SIG-M5 (cell line): ENCODE results near the gene PTDSS2.
"Not testable (repeated sequence)": the region's sequence is repeated elsewhere in the genome, so short reads cannot be mapped to it uniquely, and the experiment has no call there.

Source experiments
- DNase-seq: peaks from one replicate; lab custom pipeline; 2025; lab: John Stamatoyannopoulos, UW

The PTDSS2 gene

GRCh38 chr11:449889-450808 lies at the start of gene PTDSS2:
PTDSS2 (plus strand) TSS chr11:450279; CDS start chr11:450456, 177 bp downstream.
- DNase-seq: peak; percentile 56

- not testable (repeated sequence) for DNase-seq
These were observed 48.9 kb upstream of the PTDSS2 start for GRCh38 chr11:401196-401595.

- DNase-seq: no peak
These were observed 46.9 kb upstream of the PTDSS2 start for GRCh38 chr11:403021-403760.

- DNase-seq: no peak
These were observed 46.2 kb upstream of the PTDSS2 start for GRCh38 chr11:403761-404431.

- DNase-seq: no peak
These were observed 45.4 kb upstream of the PTDSS2 start for GRCh38 chr11:404551-405264.

- no peak for DNase-seq
These were observed 44.6 kb upstream of the PTDSS2 start for GRCh38 chr11:405323-405953.

GRCh38 chr11:405954-406795 lies 43.9 kb upstream of the PTDSS2 start:
- DNase-seq: no peak

GRCh38 chr11:406796-407650 lies 43.1 kb upstream of the PTDSS2 start:
- DNase-seq: peak; percentile 36

- DNase-seq: no peak
These were observed 42.4 kb upstream of the PTDSS2 start for GRCh38 chr11:407651-408123.

- DNase-seq: no peak
These were observed 41.7 kb upstream of the PTDSS2 start for GRCh38 chr11:408154-409007.

GRCh38 chr11:409008-409599 lies 41.0 kb upstream of the PTDSS2 start:
- no peak for DNase-seq

- no peak for DNase-seq
These were observed 40.2 kb upstream of the PTDSS2 start for GRCh38 chr11:409600-410483.

GRCh38 chr11:410711-411110 lies 39.4 kb upstream of the PTDSS2 start:
- not testable (repeated sequence) for DNase-seq

GRCh38 chr11:411520-411919 lies 38.6 kb upstream of the PTDSS2 start:
- not testable (repeated sequence) for DNase-seq

- DNase-seq: no peak
These were observed 37.4 kb upstream of the PTDSS2 start for GRCh38 chr11:412641-413119.
